Liver (tissue), 9 donors: ENCODE results near the gene EBF4. TPM values are rescaled to one million over a fixed set of nuclear protein-coding genes. Genes with fewer than 3 reads are reported as not detected.
A peak's percentile ranks its signal among the peaks of the same experiment; 100 is the strongest.

ENCODE experiments used
- DNase-seq: peaks from one replicate; pipeline ENCODE4 v3.0.0-alpha.2; 2017; ENCODE audit warnings: low spot score
- H3K27ac ChIP-seq, 2 donors: one replicate each; pipeline ENCODE4 v1.7.0; 2013; ENCODE audit warnings: inconsistent platforms in 2 of 2, low read length in 2 of 2, control low read depth in 1 of 2, low read depth in 1 of 2, mild to moderate bottlenecking in 1 of 2
- H3K27me3 ChIP-seq, 4 donors: one replicate each; pipeline versions ENCODE4 v1.6.1 to v1.7.0; 2013; ENCODE audit warnings: low read length in 3 of 4, inconsistent platforms in 1 of 4, mild to moderate bottlenecking in 1 of 4, moderate library complexity in 1 of 4; ENCODE audit not compliant: control insufficient read depth in 4 of 4, insufficient read depth in 4 of 4
- H3K36me3 ChIP-seq, 4 donors: one replicate each; pipeline versions ENCODE4 v1.6.1 to v1.7.0; 2013; ENCODE audit warnings: low read length in 3 of 4, mild to moderate bottlenecking in 3 of 4, low read depth in 1 of 4, moderate library complexity in 1 of 4; ENCODE audit not compliant: control insufficient read depth in 4 of 4, insufficient read depth in 3 of 4
- H3K4me1 ChIP-seq, 4 donors: one replicate each; pipeline versions ENCODE4 v1.6.1 to v1.7.0; 2013; ENCODE audit warnings: low read length in 3 of 4, mild to moderate bottlenecking in 3 of 4, moderate library complexity in 1 of 4; ENCODE audit not compliant: control insufficient read depth in 4 of 4, insufficient read depth in 4 of 4
- H3K4me3 ChIP-seq, 3 donors: one replicate each; pipeline versions ENCODE4 v1.6.1 to v1.7.0; 2013; ENCODE audit warnings: low read length in 3 of 3, control low read depth in 1 of 3, low read depth in 1 of 3, mild to moderate bottlenecking in 1 of 3
- H3K9ac ChIP-seq, 2 donors: one replicate each; pipeline ENCODE4 v1.7.0; 2013; ENCODE audit warnings: low read length in 2 of 2, mild to moderate bottlenecking in 2 of 2, moderate library complexity in 2 of 2, control low read depth in 1 of 2, low read depth in 1 of 2
- H3K9me3 ChIP-seq, 4 donors: one replicate each; pipeline versions ENCODE4 v1.6.1 to v1.7.0; 2013; ENCODE audit warnings: low read length in 3 of 4; ENCODE audit not compliant: control insufficient read depth in 4 of 4
- EGR1 ChIP-seq, 2 donors: IDR thresholded peaks; 2 replicates each; pipeline ENCODE4 v1.6.1; 2016 to 2018; ENCODE audit warnings: antibody characterized with exemption in 2 of 2, low read depth in 2 of 2
- FOXA1 ChIP-seq: IDR thresholded peaks from 2 replicates; pipeline ENCODE4 v1.6.1; 2016; ENCODE audit warnings: antibody characterized with exemption
- FOXA2 ChIP-seq: IDR thresholded peaks from 2 replicates; pipeline ENCODE4 v1.6.1; 2016; ENCODE audit warnings: antibody characterized with exemption
- GABPA ChIP-seq, 2 donors: IDR thresholded peaks in 1 of 2; conservative IDR thresholded peaks in 1 of 2; 2 replicates each; pipeline ENCODE4 v1.6.1; 2016; ENCODE audit warnings: antibody characterized with exemption in 2 of 2, mild to moderate bottlenecking in 1 of 2, moderate library complexity in 1 of 2
- HNF4A ChIP-seq, 2 donors: conservative IDR thresholded peaks; 2 replicates each; pipeline ENCODE4 v1.6.1; 2016; ENCODE audit warnings: antibody characterized with exemption in 2 of 2, mild to moderate bottlenecking in 2 of 2
- HNF4G ChIP-seq: IDR thresholded peaks from 2 replicates; pipeline ENCODE4 v1.6.1; 2016; ENCODE audit warnings: antibody characterized with exemption
- JUND ChIP-seq, 2 donors: IDR thresholded peaks; 2 replicates each; pipeline ENCODE4 v1.6.1; 2016; ENCODE audit warnings: antibody characterized with exemption in 2 of 2
- NR2F2 ChIP-seq: IDR thresholded peaks from 2 replicates; pipeline ENCODE4 v1.6.1; 2016; ENCODE audit warnings: antibody characterized with exemption
- RAD21 ChIP-seq, 2 donors: IDR thresholded peaks; 2 replicates each; pipeline ENCODE4 v1.6.1; 2016; ENCODE audit warnings: antibody characterized with exemption in 2 of 2, mild to moderate bottlenecking in 2 of 2
- RXRA ChIP-seq, 2 donors: IDR thresholded peaks; 2 replicates each; pipeline ENCODE4 v1.6.1; 2017 to 2018; ENCODE audit warnings: antibody characterized with exemption in 2 of 2, mild to moderate bottlenecking in 1 of 2
- SP1 ChIP-seq: IDR thresholded peaks from 2 replicates; pipeline ENCODE4 v1.6.1; 2018; ENCODE audit warnings: antibody characterized with exemption, mild to moderate bottlenecking
- TAF1 ChIP-seq: conservative IDR thresholded peaks from 2 replicates; pipeline ENCODE4 v1.6.1; 2016; ENCODE audit warnings: antibody characterized with exemption, mild to moderate bottlenecking
- YY1 ChIP-seq: IDR thresholded peaks from 2 replicates; pipeline ENCODE4 v1.6.1; 2016; ENCODE audit warnings: antibody characterized with exemption, mild to moderate bottlenecking
- WGBS: extraction: QIAGEN DNeasy Blood & Tissue Kit; methylation state at CpG from one replicate; pipeline ENCODE4 v1.1.7; 2013; 5-methylcytosine and 5-hydroxymethylcytosine counted together
- polyA plus RNA-seq, 2 donors: library from polyadenylated mRNA; stranded (reverse) in 1 of 2; unstranded in 1 of 2; fragments of 200-250 nt in 1 of 2; fragments of >200 nt in 1 of 2; fragmentation: Nextera tagmentation in 1 of 2; extraction: Ambion mirVana in 1 of 2; gene quantifications; one replicate each; pipeline versions ENCODE4 v1.2.1 to v1.2.3, GENCODE V29; 2013 to 2015
- total RNA-seq, 2 donors: library from RNA; depleted of rRNA; stranded (reverse); fragments of >200 nt; gene quantifications; one replicate each; pipeline ENCODE4 v1.2.3, GENCODE V29; 2014
- TF ChIP-seq, protein P1 (sequence below): IDR thresholded peaks from 2 replicates; pipeline ENCODE4 v1.6.1; 2016; ENCODE audit warnings: antibody characterized with exemption
- TF ChIP-seq, protein P2 (sequence below): fragments of 150-350 bp; IDR thresholded peaks from 2 replicates; pipeline ENCODE4 v1.5.1; 2017; ENCODE audit warnings: improper control_type of control experiment, low read depth, low read length; ENCODE audit not compliant: missing input control
- TF ChIP-seq, protein P3 (sequence below): IDR thresholded peaks from 2 replicates; pipeline ENCODE4 v1.6.1; 2016; ENCODE audit warnings: antibody characterized with exemption
- donor health status: healthy.
- donor health status: healthy.
- donor health status: healthy.
- donor health status: healthy.
- donor health status: healthy.

Gene EBF4
- total and polyA plus RNA-seq, 4 donors, result 2.3 to 4.0 (median 2.9) TPM

DNA sequence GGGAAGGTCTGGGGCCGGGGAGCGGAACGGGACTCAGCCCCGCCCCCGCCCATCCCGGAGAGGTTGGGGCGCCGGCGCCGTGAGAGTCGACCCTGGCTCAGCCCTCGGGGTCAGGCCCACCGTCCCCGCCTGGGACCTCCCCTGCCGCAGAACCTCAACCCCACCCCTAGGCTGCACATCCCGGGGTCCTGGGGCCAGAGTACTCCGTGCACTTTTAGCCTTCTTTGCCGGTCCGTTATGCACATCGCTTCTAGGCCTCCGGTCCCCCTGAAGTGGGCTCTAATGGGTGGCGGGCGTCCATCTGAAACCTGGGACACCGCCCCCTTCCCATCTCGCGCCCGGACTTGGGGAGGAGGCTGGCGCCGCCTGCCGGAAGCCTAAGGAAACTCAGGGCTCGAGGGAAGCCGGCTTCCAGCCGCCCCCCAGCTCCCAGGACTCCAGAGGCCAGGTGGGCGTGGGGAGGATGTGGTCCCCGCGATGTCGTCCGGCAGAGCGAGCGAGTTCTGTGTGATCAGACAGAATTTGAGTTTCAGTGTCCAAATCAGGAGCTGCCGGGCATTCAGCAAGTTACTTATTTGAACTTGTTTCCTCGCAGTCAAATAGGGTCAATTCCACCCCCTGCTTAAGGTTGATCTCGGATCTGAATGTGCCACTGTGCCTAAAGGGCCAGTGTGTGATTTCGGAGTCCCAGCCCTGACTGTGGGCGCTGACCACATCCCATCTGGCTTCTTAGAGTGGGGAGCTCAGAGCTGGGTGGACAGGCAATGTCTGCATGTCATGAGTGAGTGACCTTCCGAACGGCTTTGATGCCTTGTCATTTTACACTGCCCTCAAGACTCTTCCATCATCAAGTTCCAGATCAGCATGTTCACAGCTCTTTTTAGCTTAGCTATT lies 60.2 kb downstream of the EBF4 start:
- Histone ChIP-seq H3K4me3 (peak overlapping the region in 1 of 3 donors; percentile 62), H3K36me3 (no peaks in the 10 kb centered on the region), H3K27ac (no peak overlapping the region), H3K9ac (no peak overlapping the region), H3K27me3 (peaks cover 0 to 3% (median 0%) of the 10 kb centered on the region in 4 donors), H3K4me1 (peaks cover 8 to 24% (median 18%) of the 10 kb centered on the region in 4 donors), H3K9me3 (no peaks in the 10 kb centered on the region)
- 30% methylated on average over 47 of the region's 47 CpGs for WGBS
- DNase-seq, result no peak
- TF ChIP-seq, protein P1, sequence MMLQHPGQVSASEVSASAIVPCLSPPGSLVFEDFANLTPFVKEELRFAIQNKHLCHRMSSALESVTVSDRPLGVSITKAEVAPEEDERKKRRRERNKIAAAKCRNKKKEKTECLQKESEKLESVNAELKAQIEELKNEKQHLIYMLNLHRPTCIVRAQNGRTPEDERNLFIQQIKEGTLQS, result no peak
- TF ChIP-seq, protein P2, sequence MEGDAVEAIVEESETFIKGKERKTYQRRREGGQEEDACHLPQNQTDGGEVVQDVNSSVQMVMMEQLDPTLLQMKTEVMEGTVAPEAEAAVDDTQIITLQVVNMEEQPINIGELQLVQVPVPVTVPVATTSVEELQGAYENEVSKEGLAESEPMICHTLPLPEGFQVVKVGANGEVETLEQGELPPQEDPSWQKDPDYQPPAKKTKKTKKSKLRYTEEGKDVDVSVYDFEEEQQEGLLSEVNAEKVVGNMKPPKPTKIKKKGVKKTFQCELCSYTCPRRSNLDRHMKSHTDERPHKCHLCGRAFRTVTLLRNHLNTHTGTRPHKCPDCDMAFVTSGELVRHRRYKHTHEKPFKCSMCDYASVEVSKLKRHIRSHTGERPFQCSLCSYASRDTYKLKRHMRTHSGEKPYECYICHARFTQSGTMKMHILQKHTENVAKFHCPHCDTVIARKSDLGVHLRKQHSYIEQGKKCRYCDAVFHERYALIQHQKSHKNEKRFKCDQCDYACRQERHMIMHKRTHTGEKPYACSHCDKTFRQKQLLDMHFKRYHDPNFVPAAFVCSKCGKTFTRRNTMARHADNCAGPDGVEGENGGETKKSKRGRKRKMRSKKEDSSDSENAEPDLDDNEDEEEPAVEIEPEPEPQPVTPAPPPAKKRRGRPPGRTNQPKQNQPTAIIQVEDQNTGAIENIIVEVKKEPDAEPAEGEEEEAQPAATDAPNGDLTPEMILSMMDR, result peak; percentile 38
- peak; percentile 27 to 74 for TF ChIP-seq RAD21 (IDR thresholded peaks at IDR 0.05)

DNA sequence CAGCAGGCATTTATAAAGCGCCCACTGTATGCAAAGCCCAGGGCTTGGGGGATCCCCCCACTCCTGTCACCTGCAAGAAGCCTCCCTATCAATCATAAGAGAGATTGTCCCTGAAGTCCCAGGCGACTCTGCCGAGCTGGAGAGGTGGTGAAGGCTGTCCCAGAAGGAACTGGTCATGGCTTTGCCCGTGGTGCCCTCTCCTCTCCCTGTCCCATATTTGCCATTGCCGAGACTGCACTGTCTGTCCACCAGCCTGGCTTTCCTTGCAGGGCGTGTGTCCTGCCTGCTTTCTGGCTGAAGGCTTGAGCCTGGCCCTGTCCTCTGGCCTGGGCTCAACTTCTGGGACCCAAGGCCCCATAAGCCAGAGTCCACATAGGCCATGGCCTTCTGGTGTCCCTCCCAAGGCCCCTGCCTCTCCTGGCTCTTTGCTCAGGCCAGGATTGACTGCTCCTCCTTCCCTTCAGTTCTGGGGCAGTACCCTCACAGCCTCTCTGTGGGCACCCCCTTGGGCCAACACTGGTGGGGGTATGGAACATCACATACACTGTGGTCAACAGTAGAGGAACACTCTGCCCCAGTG lies 61.0 kb downstream of the EBF4 start:
- H3K4me1 ChIP-seq, result peaks cover 8 to 24% (median 18%) of the 10 kb centered on the region in 4 donors
- H3K9me3 ChIP-seq, result no peaks in the 10 kb centered on the region
- H3K27ac ChIP-seq, result no peak overlapping the region
- no peaks in the 10 kb centered on the region for H3K36me3 ChIP-seq
- no peak overlapping the region for H3K4me3 ChIP-seq
- no peak for DNase-seq
- peaks cover 0 to 3% (median 0%) of the 10 kb centered on the region in 4 donors for H3K27me3 ChIP-seq
- TF ChIP-seq TAF1 (no peak), NR2F2 (no peak), FOXA2 (no peak)
- no peak overlapping the region for H3K9ac ChIP-seq
- 92% methylated on average over 6 of the region's 6 CpGs for WGBS

DNA sequence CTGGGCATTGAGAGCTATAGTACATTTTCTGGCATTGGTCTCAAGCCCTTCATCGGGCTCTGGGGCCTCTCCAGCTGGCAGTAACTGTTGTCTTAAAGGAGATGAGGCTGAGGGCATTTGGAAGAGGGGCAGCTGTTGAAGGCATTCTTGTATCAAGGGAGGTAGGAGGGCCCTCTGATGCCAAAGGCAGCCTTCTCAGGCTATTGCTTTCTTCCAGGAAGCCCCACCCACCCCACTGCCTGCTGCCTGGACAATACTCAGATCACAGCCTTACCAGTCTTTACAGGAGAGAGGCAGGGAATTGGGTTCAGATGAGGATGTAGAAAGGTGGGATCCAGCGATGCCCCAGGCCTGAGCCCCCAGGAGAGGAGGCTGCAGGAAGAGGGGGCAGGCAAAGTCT lies 61.8 kb downstream of the EBF4 start:
- H3K36me3 ChIP-seq, result no peaks in the 10 kb centered on the region
- peaks cover 8 to 24% (median 18%) of the 10 kb centered on the region in 4 donors for H3K4me1 ChIP-seq
- peaks cover 0 to 3% (median 0%) of the 10 kb centered on the region in 4 donors for H3K27me3 ChIP-seq
- TF ChIP-seq SP1 (no peak), RAD21 (IDR thresholded peaks at IDR 0.05) (no peak)
- no peak for DNase-seq
- no peak overlapping the region for H3K9ac ChIP-seq
- WGBS, result 87% methylated on average over 2 of the region's 2 CpGs
- no peaks in the 10 kb centered on the region for H3K9me3 ChIP-seq
- no peak overlapping the region for H3K4me3 ChIP-seq
- no peak overlapping the region for H3K27ac ChIP-seq

DNA sequence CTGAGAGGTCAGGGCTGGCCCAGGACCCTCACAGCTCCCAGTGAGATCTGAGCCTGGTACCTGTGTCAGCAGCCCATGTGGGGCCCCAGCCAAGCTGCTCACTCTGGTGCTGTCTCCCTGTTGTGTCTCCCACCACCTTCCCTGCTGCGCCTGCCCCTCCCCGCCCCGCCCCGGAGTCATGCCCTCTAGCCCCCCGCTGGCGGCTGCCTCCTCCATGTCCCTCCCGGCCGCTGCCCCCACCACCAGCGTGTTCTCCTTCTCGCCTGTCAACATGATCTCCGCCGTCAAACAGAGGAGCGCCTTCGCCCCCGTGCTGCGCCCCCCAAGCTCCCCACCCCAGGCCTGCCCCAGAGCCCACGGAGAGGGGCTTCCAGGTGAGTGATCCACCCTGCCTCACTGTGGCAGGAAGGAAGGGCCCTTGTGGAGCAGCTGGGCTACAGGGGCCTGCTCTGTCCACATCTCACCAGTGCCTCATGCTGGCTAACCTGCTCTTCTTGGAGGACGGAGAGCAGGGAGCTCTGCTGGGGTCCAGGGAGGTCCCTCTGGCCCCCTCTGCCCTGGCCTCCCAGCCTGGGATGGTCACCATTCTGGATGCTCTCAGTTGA lies 63.0 kb downstream of the EBF4 start:
- Histone ChIP-seq H3K4me3 (no peak overlapping the region), H3K27me3 (no peaks in the 10 kb centered on the region), H3K4me1 (peaks cover 7 to 19% (median 14%) of the 10 kb centered on the region in 4 donors), H3K36me3 (no peaks in the 10 kb centered on the region), H3K27ac (no peak overlapping the region), H3K9ac (no peak overlapping the region), H3K9me3 (no peaks in the 10 kb centered on the region)
- no peak for DNase-seq
- WGBS, result 71% methylated on average over 18 of the region's 18 CpGs
- TF ChIP-seq GABPA (IDR thresholded peaks at IDR 0.05 in 1 of 2, conservative IDR thresholded peaks at IDR 0.05 in 1 of 2) (no peak), YY1 (no peak), JUND (IDR thresholded peaks at IDR 0.05) (no peak), HNF4A (conservative IDR thresholded peaks at IDR 0.05) (no peak), FOXA1 (no peak), FOXA2 (no peak), RXRA (IDR thresholded peaks at IDR 0.05) (no peak), HNF4G (no peak), EGR1 (IDR thresholded peaks at IDR 0.05; ENCODE audit: low read depth in 2 of 2) (no peak), NR2F2 (no peak), SP1 (no peak)
- TF ChIP-seq, protein P2, result no peak
- TF ChIP-seq, protein P3, sequence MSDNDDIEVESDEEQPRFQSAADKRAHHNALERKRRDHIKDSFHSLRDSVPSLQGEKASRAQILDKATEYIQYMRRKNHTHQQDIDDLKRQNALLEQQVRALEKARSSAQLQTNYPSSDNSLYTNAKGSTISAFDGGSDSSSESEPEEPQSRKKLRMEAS, result no peak
- TF ChIP-seq, protein P1, result no peak
